Mesenchymal stem cell (in vitro differentiated cells and primary cell): ENCODE data around the gene LASP1NB.
A peak's percentile ranks its signal among the peaks of the same experiment; 100 is the strongest.

Experiments used
- DNase-seq: peaks from one replicate; pipeline ENCODE4 v3.0.0-alpha.2; 2013
- H2AFZ ChIP-seq: one replicate; pipeline ENCODE4 v1.6.1; 2013; ENCODE audit warnings: low read depth, mild to moderate bottlenecking, control low read depth, inconsistent platforms, low read length, moderate library complexity
- H2AK5ac ChIP-seq: 2 replicates; pipeline ENCODE4 v1.6.1; 2013; ENCODE audit warnings: low read length, moderate library complexity, mild to moderate bottlenecking, inconsistent platforms; ENCODE audit not compliant: severe bottlenecking
- H2BK120ac ChIP-seq: one replicate; pipeline ENCODE4 v1.6.1; 2013; ENCODE audit warnings: low read depth, mild to moderate bottlenecking, inconsistent platforms, low read length, moderate library complexity
- H2BK12ac ChIP-seq, 2 experiments: one replicate each; pipeline ENCODE4 v1.6.1; 2013; ENCODE audit warnings: inconsistent platforms in 2 of 2, low read length in 2 of 2, mild to moderate bottlenecking in 2 of 2, moderate library complexity in 2 of 2, control low read depth in 1 of 2
- H2BK15ac ChIP-seq: one replicate; pipeline ENCODE4 v1.6.1; 2013; ENCODE audit warnings: mild to moderate bottlenecking, low read depth, inconsistent platforms; ENCODE audit not compliant: poor library complexity, severe bottlenecking
- H2BK5ac ChIP-seq: 2 replicates; pipeline ENCODE4 v1.6.1; 2013; ENCODE audit warnings: low read depth, mild to moderate bottlenecking, low read length, control low read depth, inconsistent platforms; ENCODE audit not compliant: poor library complexity, severe bottlenecking
- H3K14ac ChIP-seq, 2 experiments: one replicate each; pipeline ENCODE4 v1.6.1; 2013; ENCODE audit warnings: inconsistent platforms in 2 of 2, low read length in 2 of 2, control low read depth in 1 of 2, mild to moderate bottlenecking in 1 of 2, moderate library complexity in 1 of 2
- H3K18ac ChIP-seq, 2 experiments: one replicate each; pipeline ENCODE4 v1.6.1; 2013; ENCODE audit warnings: inconsistent platforms in 2 of 2, low read length in 2 of 2, control low read depth in 1 of 2, low read depth in 1 of 2, mild to moderate bottlenecking in 1 of 2
- H3K23ac ChIP-seq, 2 experiments: one replicate each; pipeline ENCODE4 v1.6.1; 2013; ENCODE audit warnings: inconsistent platforms in 2 of 2, low read length in 2 of 2, mild to moderate bottlenecking in 2 of 2, moderate library complexity in 2 of 2, control low read depth in 1 of 2
- H3K27ac ChIP-seq: 2 replicates; pipeline ENCODE4 v1.5.1; 2013; ENCODE audit warnings: mild to moderate bottlenecking, moderate library complexity, low read length, control low read depth, inconsistent platforms; ENCODE audit not compliant: poor library complexity, severe bottlenecking
- H3K27me3 ChIP-seq, 2 experiments: 2 replicates each; pipeline versions ENCODE4 v1.6.1 to v1.7.0; 2013; ENCODE audit warnings: low read length in 2 of 2, mild to moderate bottlenecking in 2 of 2, moderate library complexity in 2 of 2, control low read depth in 1 of 2, inconsistent platforms in 1 of 2; ENCODE audit not compliant: control insufficient read depth in 1 of 2, insufficient read depth in 1 of 2
- H3K36me3 ChIP-seq, 2 experiments: 2 replicates each; pipeline versions ENCODE4 v1.6.1 to v1.7.0; 2013; ENCODE audit warnings: low read length in 2 of 2, control low read depth in 1 of 2, inconsistent platforms in 1 of 2, low read depth in 1 of 2, mild to moderate bottlenecking in 1 of 2; ENCODE audit not compliant: insufficient read depth in 2 of 2, control insufficient read depth in 1 of 2
- H3K4ac ChIP-seq, 2 experiments: one replicate each; pipeline ENCODE4 v1.6.1; 2013; ENCODE audit warnings: inconsistent platforms in 2 of 2, low read length in 2 of 2, mild to moderate bottlenecking in 2 of 2, moderate library complexity in 2 of 2, control low read depth in 1 of 2, low read depth in 1 of 2
- H3K4me1 ChIP-seq: 2 replicates; pipeline ENCODE4 v1.6.1; 2013; ENCODE audit warnings: low read depth, low read length, control low read depth; ENCODE audit not compliant: control insufficient read depth, insufficient read depth
- H3K4me2 ChIP-seq: 2 replicates; pipeline ENCODE4 v1.6.1; 2013; ENCODE audit warnings: low read length, mild to moderate bottlenecking, inconsistent platforms; ENCODE audit not compliant: poor library complexity, severe bottlenecking
- H3K4me3 ChIP-seq, 2 experiments: 2 replicates each; pipeline versions ENCODE4 v1.5.1 to v1.7.0; 2013; ENCODE audit warnings: low read length in 2 of 2, mild to moderate bottlenecking in 2 of 2, control low read depth in 1 of 2, low read depth in 1 of 2; ENCODE audit not compliant: insufficient read depth in 1 of 2
- H3K79me1 ChIP-seq: replicated peaks from 2 replicates; pipeline ENCODE4 v1.6.1; 2013; ENCODE audit warnings: mild to moderate bottlenecking, control low read depth, low read length, inconsistent platforms; ENCODE audit not compliant: poor library complexity, severe bottlenecking
- H3K9ac ChIP-seq: 2 replicates; pipeline ENCODE4 v1.7.0; 2013; ENCODE audit warnings: mild to moderate bottlenecking, low read length, moderate library complexity
- H3K9me3 ChIP-seq: 2 replicates; pipeline ENCODE4 v1.7.0; 2013; ENCODE audit warnings: mild to moderate bottlenecking, low read length; ENCODE audit not compliant: control insufficient read depth
- H4K8ac ChIP-seq: one replicate; pipeline ENCODE4 v1.6.1; 2013; ENCODE audit warnings: inconsistent platforms, mild to moderate bottlenecking, low read length, moderate library complexity
- H4K91ac ChIP-seq: one replicate; pipeline ENCODE4 v1.6.1; 2013; ENCODE audit warnings: mild to moderate bottlenecking, low read length, inconsistent platforms
- WGBS: methylation state at CpG from one replicate; pipeline ENCODE4 v1.1.7; 2013; ENCODE audit warnings: mixed read lengths; 5-methylcytosine and 5-hydroxymethylcytosine counted together

Gene LASP1NB

DNA sequence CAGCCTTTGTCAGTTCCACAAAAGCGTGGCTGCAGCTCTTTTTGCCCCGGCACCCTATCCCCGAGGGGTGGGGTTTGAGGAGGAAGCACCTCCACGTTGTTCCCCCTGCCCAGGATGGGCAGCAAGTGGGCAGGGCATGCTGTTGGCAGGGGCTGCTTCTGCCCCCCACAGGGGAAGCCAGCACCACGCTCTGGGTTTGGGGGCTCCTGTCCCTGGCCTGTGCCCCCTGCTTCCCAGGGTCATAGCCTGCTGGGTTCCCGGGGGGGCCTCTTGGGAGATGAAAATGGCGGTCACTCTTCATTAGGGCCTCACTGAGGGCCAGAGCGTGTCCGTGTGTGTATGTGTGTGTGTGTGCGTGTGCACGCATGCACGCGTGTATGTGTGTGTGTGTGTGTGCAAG is 32.8 kb upstream of the LASP1NB start:
- Histone ChIP-seq H3K36me3 (peaks cover 77 to 98% of the 10 kb centered on the region in 2 experiments), H2BK15ac (peak overlapping the region; percentile 6), H3K79me1 (peaks cover 12% of the 10 kb centered on the region), H3K23ac (no peak overlapping the region), H3K18ac (no peak overlapping the region), H3K4me2 (no peak overlapping the region), H2BK5ac (no peak overlapping the region), H2BK12ac (no peak overlapping the region), H3K9ac (no peak overlapping the region), H3K4me1 (peaks cover 45% of the 10 kb centered on the region), H2AK5ac (no peak overlapping the region), H3K4ac (no peak overlapping the region), H4K8ac (peak overlapping the region; percentile 31), H3K4me3 (no peak overlapping the region), H3K9me3 (no peaks in the 10 kb centered on the region), H3K27me3 (no peaks in the 10 kb centered on the region), H4K91ac (peak overlapping the region; percentile 48), H3K14ac (no peak overlapping the region), H2BK120ac (no peak overlapping the region), H2AFZ (no peak overlapping the region), H3K27ac (no peak overlapping the region)
- no peak for DNase-seq
- 96% methylated on average over 13 of the region's 13 CpGs for WGBS

DNA sequence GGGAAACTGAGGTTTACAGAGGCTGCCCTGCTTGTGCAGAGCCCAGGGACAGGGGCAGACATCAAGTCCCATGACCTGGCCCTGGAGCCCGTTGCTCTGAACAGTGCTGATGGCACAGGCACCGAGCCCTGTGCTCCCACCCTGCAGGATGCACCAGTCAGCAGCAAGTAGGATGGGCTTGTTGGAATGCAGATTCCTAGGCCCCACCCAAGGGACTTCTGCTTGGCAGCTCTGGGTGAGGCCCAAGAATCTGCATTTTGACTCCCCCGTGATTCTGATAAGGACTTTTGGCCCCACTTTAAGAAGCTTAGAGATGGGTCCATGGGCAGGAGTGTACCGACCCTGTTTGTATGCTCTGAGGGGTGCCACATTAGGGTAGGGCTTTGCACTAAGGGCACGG is 32.3 kb upstream of the LASP1NB start:
- Histone ChIP-seq H2AFZ (no peak overlapping the region), H3K9ac (no peak overlapping the region), H3K27me3 (no peaks in the 10 kb centered on the region), H3K4ac (no peak overlapping the region), H3K18ac (no peak overlapping the region), H3K27ac (peak overlapping the region; percentile 32), H2BK120ac (no peak overlapping the region), H2AK5ac (no peak overlapping the region), H3K9me3 (no peaks in the 10 kb centered on the region), H3K4me2 (no peak overlapping the region), H3K4me3 (no peak overlapping the region), H3K36me3 (peaks cover 75 to 98% of the 10 kb centered on the region in 2 experiments), H2BK15ac (no peak overlapping the region), H4K8ac (peak overlapping the region; percentile 22), H2BK12ac (no peak overlapping the region), H4K91ac (no peak overlapping the region), H3K79me1 (peaks cover 12% of the 10 kb centered on the region), H3K4me1 (peaks cover 45% of the 10 kb centered on the region), H2BK5ac (no peak overlapping the region), H3K23ac (no peak overlapping the region), H3K14ac (peak overlapping the region in 1 of 2 experiments; percentile 8)
- DNase-seq, result no peak
- 95% methylated on average over 4 of the region's 5 CpGs for WGBS

DNA sequence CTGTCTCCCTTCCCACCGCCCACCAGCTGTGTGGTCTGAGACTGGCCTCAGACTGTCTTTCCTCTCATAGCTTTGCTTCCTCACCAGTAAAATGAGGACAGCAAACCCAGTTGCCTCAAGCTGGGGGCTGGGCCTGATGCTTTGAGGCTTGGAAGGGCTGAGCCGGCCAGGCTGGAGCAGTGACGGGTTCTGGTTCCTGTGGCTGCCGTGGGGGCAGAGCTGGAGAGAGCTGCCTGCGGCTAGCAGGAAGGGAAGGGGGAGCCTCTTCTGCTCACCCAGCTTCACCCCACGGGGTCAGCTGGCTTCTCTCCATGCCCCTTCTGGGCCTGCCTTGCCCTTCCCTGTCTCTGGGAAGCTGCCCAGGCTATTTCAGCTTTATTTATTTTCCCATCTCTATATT is 31.8 kb upstream of the LASP1NB start:
- H3K23ac ChIP-seq, result no peak overlapping the region
- peaks cover 12% of the 10 kb centered on the region for H3K79me1 ChIP-seq
- no peak overlapping the region for H2AFZ ChIP-seq
- H3K4me3 ChIP-seq, result no peak overlapping the region
- peak overlapping the region; percentile 32 for H3K27ac ChIP-seq
- H2BK120ac ChIP-seq, result no peak overlapping the region
- H2BK12ac ChIP-seq, result no peak overlapping the region
- H3K9me3 ChIP-seq, result no peaks in the 10 kb centered on the region
- no peak overlapping the region for H3K4ac ChIP-seq
- peaks cover 50% of the 10 kb centered on the region for H3K4me1 ChIP-seq
- H3K4me2 ChIP-seq, result no peak overlapping the region
- H3K36me3 ChIP-seq, result peaks cover 76 to 98% of the 10 kb centered on the region in 2 experiments
- H4K91ac ChIP-seq, result no peak overlapping the region
- WGBS, result 74% methylated on average over 6 of the region's 6 CpGs
- H3K14ac ChIP-seq, result no peak overlapping the region
- H4K8ac ChIP-seq, result no peak overlapping the region
- H2AK5ac ChIP-seq, result no peak overlapping the region
- peak; percentile 54 for DNase-seq
- no peaks in the 10 kb centered on the region for H3K27me3 ChIP-seq
- H3K9ac ChIP-seq, result peak overlapping the region; percentile 36
- H3K18ac ChIP-seq, result no peak overlapping the region
- H2BK15ac ChIP-seq, result no peak overlapping the region
- H2BK5ac ChIP-seq, result no peak overlapping the region

DNA sequence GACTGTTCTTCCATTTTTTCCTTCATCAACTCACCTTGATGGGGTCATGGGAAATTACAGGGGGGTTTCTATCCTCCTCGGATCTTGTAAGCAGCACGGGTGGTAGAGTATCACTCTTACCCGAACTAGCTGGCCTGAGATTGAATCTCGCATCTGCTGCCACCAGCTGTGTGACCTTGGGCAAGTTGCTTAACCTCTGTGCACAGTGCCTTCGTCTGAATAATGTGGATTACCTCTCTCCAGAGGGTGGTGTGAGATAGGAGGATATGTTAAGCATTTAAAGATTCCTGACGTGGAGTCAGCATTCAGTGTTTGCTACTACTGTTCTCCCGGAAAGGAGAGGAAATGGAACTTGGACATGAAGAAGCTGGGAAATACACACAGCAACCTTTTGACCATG is 31.1 kb upstream of the LASP1NB start:
- no peak for DNase-seq
- H4K91ac ChIP-seq, result no peak overlapping the region
- H3K27ac ChIP-seq, result peak overlapping the region; percentile 25
- H3K36me3 ChIP-seq, result peaks cover 76 to 99% of the 10 kb centered on the region in 2 experiments
- H3K4ac ChIP-seq, result no peak overlapping the region
- WGBS, result 79% methylated on average over 7 of the region's 7 CpGs
- no peak overlapping the region for H3K18ac ChIP-seq
- no peaks in the 10 kb centered on the region for H3K27me3 ChIP-seq
- peaks cover 57% of the 10 kb centered on the region for H3K4me1 ChIP-seq
- H2BK15ac ChIP-seq, result no peak overlapping the region
- no peak overlapping the region for H2BK12ac ChIP-seq
- H2AK5ac ChIP-seq, result peak overlapping the region; percentile 5
- no peak overlapping the region for H4K8ac ChIP-seq
- H3K79me1 ChIP-seq, result peaks cover 12% of the 10 kb centered on the region
- H3K9me3 ChIP-seq, result no peaks in the 10 kb centered on the region
- H2BK5ac ChIP-seq, result no peak overlapping the region
- no peak overlapping the region for H2BK120ac ChIP-seq
- no peak overlapping the region for H3K14ac ChIP-seq
- no peak overlapping the region for H3K4me3 ChIP-seq
- H3K4me2 ChIP-seq, result no peak overlapping the region
- H3K23ac ChIP-seq, result no peak overlapping the region
- H2AFZ ChIP-seq, result no peak overlapping the region
- H3K9ac ChIP-seq, result no peak overlapping the region
